Activated T-cell treated with anti-CD3 and anti-CD28 coated beads, Interleukin-2, amount 50 U/mL, for 48 hours (primary cell): Measurements from ENCODE around the gene MEIS1.

Source experiments
- DNase-seq, 2 experiments: peaks; one replicate each; pipeline ENCODE4 v3.0.0-alpha.2; 2020

The MEIS1 gene

DNA sequence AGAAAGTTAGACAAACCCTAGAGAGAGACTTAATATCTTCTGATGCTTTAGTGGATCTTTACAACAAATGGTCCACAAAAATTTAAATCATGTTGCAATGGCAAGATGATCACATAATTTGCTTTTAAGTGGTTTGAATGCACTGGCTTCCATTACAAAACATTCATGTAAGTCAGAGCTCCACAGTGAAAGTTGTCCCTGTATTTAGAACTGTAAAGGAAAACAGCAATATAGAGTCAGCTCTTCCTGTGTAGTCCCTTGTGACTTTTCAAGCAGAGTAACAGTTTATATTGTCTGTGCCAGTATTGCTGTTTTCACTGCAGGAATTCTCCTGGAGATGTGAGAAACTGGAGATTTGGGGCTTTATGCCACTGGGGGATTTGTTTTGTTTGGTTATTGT is 77.7 kb downstream of the MEIS1 start:
- DNase-seq = no peak

- no peak for DNase-seq
Observed at GRCh38 chr2:66515743-66516142, 80.8 kb downstream of the MEIS1 start.

GRCh38 chr2:66516499-66516898 is 81.6 kb downstream of the MEIS1 start:
- DNase-seq = no peak

GRCh38 chr2:66517772-66518171 is 82.8 kb downstream of the MEIS1 start:
- DNase-seq = no peak

DNA sequence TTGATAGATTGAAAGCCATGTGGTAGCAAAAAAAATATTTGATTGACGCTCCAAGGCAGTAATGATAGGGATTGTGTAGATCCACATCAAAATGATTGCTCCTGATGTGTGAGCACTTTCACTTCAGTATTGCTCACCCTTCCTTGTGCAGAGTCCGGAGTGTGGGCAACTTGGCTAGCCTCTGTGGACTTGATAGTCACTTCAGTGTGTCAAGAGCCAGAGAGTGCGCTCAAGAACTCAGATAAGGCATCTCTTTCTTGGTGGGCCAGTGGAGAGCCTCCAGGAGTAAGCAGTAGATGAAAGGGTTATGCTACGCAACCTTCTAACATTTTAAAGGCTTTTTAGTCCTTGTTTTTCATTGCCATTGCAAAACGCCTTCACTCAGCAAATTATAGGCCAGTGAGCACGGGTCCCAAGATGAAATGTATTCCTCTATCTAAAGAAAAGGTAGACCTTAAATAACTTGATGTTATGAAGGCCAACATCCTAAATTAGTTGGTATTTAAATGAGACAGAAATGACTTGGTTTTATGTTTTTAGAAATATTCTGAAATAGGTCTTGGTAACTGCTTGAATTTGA is 84.4 kb downstream of the MEIS1 start:
- no peak for DNase-seq

DNA sequence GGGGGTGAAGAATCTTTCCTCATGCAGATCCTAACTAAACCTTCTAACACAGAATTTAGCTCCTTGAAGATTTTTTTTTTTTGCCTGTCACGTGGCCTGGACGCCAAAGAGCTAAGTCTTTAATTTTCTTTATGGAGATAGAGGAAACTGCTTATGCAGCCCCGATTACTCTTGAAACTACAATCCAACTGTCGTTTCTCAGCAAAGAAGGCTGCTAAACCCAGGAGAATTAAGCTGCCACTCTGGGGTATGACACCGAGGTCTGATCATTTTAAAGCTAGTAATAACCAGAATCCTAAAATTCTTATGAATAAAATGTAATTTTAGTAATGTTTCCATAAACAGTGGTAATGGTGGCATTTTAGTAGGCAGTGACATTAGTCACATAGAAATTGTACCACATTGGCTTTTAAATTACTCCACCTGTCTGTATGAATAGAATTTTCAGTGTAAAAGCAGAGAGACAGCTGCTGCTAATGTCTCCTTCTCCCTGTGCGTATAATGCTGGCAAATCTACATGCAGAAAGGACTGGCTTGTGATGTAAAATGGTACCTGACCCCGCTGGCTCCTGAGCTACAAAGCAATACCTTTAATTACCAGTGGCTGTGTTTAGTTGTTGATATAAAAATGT is 86.5 kb downstream of the MEIS1 start:
- DNase-seq = no peak

- DNase-seq = no peak
Observed at GRCh38 chr2:66522611-66523376, 87.9 kb downstream of the MEIS1 start.

- no peak for DNase-seq
Observed at GRCh38 chr2:66523377-66523969, 88.5 kb downstream of the MEIS1 start.

DNA sequence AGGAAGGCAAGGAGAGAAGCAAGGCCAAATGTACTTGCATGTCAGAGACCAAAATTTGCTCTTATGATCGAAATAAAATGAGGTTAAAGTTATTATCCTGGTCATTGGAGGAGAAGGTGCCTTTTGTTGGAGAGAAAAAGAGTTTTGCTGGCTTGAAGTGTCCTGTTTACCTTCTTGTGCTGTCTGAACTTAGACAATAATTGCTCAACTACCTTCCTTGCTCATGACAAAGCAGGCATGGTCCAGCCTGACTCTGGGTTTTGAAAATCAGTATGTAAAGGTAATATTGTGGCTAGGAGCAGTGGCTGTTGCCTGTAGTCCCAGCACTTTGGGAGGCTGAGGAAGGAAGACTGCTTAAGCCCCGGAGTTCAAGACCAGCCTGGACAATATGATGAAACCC is 89.1 kb downstream of the MEIS1 start:
- no peak for DNase-seq

- DNase-seq = no peak
Observed at GRCh38 chr2:66525606-66526005, 90.7 kb downstream of the MEIS1 start.

- no peak for DNase-seq
Observed at GRCh38 chr2:66526180-66526579, 91.3 kb downstream of the MEIS1 start.

DNA sequence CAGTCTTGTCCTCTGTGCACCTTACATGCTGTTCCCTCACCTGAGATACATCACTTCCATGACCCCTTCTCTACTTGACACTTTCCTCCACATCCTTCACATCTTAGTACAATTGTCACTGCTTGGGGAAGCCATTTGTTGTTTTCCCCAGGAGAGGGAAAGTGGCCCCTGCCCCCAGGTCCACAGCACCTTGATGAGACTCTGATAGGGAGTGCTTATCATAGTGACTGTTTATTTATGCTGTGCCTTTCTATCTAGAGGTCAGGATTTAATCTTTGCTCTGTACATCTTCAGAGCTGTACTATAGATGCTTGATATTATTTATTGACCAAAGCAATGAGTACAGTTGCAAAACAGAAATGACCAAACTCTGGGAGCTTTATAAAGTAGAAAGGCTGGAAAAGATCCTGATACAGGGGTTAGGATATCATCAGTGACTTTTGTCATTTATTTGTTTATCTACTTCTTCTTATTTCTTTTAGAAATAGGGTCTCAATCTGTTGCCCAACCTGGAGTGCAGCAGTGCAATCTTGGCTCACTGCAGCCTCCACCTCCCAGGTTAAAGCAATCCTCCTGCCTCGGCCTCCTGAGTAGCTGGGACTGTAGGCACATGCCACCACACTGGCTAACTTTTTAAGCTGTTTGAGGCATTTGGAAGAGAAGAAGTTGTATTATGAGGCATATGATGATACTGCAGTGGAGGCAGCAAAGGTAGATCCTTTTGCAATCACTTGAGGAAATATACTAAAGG is 94.2 kb downstream of the MEIS1 start:
- DNase-seq = no peak

DNA sequence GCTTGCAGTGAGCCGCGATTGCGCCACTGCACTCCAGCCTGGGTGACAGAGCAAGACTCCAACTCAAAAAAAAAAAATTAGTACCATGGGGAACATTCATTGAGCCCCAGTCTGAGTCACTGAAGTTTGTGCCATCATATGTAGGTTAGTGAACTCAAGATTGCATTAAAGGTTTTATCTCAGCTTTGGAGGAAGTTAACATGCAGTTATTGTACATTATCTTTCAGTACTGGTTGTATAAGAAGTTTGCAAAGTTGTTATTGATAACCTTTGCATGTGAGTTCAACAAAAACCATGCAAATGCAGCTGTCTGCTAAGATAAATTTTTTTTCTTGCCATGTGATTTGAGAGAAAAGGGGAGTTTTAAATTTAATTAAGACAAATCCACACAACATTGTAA is 95.7 kb downstream of the MEIS1 start:
- DNase-seq = no peak

GRCh38 chr2:66531155-66531554 is 96.2 kb downstream of the MEIS1 start:
- DNase-seq = no peak

DNA sequence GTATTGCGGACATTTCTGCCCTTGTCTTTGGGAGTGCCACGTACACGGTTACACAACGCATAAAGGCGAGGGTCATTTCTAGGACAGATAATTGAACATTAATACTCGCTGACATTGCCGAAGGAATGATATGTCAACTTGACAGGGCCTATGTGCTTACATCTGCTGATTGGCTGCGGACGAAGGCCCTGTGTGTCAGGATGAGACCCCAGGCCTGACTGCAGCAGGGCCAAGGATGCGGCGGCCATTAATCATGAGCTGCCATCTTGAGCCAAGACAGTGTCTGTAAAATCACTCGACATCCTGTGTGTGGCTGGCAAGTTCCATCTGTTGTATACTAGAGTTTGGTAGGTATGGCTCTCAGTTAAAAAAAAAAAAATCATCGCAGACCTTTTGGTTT is 96.6 kb downstream of the MEIS1 start:
- DNase-seq = no peak

DNA sequence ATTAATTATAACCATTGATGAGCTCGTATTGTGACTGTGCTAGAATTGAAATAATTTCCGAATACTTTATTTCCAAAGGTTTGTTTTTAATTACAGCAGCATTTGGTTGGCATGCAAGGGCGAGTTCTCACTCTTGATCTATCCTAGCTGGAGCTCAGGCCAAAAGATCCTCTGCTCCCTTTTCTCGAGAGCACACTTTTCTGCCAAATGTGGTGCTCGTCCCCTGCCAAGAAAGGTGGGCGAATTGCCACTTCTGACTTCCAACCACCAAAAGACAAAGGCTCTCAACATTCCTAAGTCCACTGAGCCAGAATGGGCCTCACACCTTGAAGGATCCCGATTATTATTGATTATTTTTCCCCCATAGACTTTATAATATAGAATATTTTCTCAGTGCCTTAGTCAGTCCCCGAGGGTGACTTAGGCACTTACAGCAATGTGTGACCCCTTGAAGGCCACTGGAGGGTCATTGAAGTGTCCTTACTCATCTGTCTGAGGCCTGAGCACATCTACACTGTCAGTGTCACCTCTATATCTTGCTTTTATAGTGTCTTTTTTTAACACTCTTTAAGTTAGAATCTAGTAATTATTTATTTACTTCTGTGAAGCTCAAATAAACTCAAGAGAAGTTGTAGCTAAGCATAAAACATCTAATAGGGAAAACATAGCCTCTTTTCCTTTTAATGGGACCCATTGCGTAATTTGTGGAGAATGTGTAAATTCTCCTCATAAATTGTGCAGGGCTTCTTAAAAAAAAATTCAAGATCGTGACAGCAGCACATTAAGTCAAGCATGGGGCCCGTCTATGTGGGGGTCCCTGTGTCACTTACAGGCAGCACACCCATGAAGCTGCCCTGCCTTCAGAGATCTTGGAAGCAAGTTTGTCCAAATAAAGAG is 98.3 kb downstream of the MEIS1 start:
- DNase-seq = no peak

DNA sequence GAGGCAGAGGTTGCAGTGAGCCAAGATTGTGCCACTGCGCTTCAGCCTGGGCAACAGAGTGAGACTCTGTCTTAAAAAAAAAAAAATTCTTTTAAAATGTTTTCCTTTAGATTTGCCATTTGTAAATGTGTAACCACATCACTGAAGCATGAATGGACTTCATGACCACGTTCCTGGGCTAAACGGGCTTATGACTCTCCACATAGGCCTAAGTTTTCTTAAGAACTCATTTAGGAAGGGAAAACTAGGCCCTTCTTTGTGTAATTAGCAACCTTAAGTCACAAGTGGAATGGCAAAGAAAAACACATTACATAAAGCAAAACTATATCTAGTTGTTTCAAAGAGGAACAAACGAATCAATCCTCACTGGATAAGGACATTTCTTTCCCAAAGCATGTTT is 99.5 kb downstream of the MEIS1 start:
- no peak for DNase-seq

DNA sequence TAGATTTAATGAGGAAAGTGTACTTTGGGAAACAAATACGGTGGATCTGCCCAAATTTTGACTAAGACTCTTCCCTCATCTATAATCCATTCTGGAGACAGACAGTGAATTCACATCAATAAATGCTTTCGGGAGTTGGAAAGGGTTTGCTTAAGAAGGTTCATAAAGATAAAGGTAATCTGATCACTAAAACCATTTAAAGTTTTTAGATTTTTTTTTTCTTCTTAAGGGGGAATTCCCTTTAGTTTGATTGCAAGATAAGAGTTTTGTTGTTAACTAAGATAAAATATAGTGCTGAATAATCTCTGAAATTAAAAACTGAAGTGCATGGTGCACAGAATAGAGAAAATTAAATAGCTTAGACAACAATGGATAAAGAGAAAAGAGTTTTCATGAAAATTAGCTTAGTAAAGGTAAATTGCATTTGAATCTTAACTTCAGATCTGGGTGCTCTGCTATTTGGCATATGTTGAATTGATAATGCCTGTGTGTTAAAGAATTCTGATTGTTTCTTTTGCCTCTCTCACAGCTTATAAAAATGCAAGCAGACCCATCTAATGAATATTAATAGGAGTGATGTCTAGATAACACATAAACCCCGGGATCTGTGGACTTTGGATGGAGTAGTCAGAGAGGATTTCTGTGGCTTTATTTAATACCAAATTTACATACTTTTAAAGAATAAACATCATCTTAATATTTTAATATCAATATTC is 100.8 kb downstream of the MEIS1 start:
- DNase-seq = no peak

GRCh38 chr2:66536290-66536673 is 101.4 kb downstream of the MEIS1 start:
- no peak for DNase-seq

DNA sequence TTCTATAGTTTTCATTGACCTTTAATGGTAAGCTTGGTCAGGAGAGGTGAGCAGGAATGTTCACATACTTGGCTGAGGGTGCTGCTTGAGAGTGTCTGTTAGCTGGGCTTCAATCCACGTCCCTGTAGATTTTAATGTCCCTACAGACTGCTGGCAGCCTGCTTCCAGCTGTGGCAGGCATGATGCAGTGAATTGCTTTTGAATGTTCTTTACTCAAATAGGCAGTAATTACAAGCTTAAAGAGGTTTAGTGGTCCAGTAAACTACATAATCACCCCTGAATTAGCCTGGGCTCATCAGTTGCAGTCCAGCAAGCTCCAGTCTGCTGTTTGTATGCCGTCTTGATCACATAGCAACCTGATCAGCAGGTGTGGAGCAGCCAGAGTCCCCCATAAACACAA is 102.1 kb downstream of the MEIS1 start:
- no peak for DNase-seq

GRCh38 chr2:66538291-66538690 is 103.4 kb downstream of the MEIS1 start:
- DNase-seq = no peak

- no peak for DNase-seq
Observed at GRCh38 chr2:66539452-66539851, 104.5 kb downstream of the MEIS1 start.
